ENCODE results near the gene HTT-AS.

DNA sequence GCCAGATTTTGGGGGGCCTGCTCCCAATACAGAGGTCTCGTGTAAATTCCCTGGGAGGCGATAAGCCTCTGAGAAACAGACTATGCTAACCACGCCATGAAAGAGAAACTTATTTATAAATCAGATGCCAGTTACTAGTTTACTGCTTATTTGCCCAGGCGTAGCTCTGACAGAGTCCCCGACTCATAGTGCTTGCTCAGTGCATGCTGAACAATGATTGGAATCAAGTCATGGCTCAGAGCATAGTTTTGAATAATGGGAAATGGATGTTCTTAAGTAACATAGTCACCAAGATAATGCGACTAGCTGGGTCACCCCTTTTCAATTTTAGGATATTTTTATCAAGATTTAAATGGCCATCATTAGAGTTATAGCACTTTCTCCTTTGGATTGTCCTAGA, 40.0 kb upstream of the HTT-AS start:
- TF ChIP-seq, protein P1, sequence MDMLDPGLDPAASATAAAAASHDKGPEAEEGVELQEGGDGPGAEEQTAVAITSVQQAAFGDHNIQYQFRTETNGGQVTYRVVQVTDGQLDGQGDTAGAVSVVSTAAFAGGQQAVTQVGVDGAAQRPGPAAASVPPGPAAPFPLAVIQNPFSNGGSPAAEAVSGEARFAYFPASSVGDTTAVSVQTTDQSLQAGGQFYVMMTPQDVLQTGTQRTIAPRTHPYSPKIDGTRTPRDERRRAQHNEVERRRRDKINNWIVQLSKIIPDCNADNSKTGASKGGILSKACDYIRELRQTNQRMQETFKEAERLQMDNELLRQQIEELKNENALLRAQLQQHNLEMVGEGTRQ (IDR thresholded peaks at IDR 0.05; ENCODE audit: low read depth, low read length), result no peak
- TF ChIP-seq, protein P1 (CRISPR knock-in tag; IDR thresholded peaks at IDR 0.05; ENCODE audit: borderline replicate concordance), result no peak
- TF ChIP-seq ARNT2 (CRISPR knock-in tag; IDR thresholded peaks at IDR 0.05; ENCODE audit: low read depth) (no peak), ZNF670 (CRISPR knock-in tag; IDR thresholded peaks at IDR 0.05; ENCODE audit: borderline replicate concordance) (no peak), PHF20 (CRISPR knock-in tag; IDR thresholded peaks at IDR 0.05) (no peak), ARID2 (CRISPR knock-in tag; IDR thresholded peaks at IDR 0.05; ENCODE audit: borderline replicate concordance) (no peak), ZBTB7A (CRISPR knock-in tag; IDR thresholded peaks at IDR 0.05) (no peak), NCOA2 (CRISPR knock-in tag; IDR thresholded peaks at IDR 0.05) (no peak), POLR2A (IDR thresholded peaks at IDR 0.05; ENCODE audit: insufficient read depth in 1 of 2, low read depth in 2 of 2, low read length in 2 of 2) (no peak), CHD2 (IDR thresholded peaks at IDR 0.05; ENCODE audit: low read depth, low read length) (no peak), GABPB1 (CRISPR knock-in tag; IDR thresholded peaks at IDR 0.05) (no peak), SIN3B (IDR thresholded peaks at IDR 0.05; ENCODE audit: low read length) (no peak)
- TF ChIP-seq, protein P2, sequence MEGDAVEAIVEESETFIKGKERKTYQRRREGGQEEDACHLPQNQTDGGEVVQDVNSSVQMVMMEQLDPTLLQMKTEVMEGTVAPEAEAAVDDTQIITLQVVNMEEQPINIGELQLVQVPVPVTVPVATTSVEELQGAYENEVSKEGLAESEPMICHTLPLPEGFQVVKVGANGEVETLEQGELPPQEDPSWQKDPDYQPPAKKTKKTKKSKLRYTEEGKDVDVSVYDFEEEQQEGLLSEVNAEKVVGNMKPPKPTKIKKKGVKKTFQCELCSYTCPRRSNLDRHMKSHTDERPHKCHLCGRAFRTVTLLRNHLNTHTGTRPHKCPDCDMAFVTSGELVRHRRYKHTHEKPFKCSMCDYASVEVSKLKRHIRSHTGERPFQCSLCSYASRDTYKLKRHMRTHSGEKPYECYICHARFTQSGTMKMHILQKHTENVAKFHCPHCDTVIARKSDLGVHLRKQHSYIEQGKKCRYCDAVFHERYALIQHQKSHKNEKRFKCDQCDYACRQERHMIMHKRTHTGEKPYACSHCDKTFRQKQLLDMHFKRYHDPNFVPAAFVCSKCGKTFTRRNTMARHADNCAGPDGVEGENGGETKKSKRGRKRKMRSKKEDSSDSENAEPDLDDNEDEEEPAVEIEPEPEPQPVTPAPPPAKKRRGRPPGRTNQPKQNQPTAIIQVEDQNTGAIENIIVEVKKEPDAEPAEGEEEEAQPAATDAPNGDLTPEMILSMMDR (CRISPR knock-in tag; IDR thresholded peaks at IDR 0.05), result no peak
- TF ChIP-seq, protein P3, sequence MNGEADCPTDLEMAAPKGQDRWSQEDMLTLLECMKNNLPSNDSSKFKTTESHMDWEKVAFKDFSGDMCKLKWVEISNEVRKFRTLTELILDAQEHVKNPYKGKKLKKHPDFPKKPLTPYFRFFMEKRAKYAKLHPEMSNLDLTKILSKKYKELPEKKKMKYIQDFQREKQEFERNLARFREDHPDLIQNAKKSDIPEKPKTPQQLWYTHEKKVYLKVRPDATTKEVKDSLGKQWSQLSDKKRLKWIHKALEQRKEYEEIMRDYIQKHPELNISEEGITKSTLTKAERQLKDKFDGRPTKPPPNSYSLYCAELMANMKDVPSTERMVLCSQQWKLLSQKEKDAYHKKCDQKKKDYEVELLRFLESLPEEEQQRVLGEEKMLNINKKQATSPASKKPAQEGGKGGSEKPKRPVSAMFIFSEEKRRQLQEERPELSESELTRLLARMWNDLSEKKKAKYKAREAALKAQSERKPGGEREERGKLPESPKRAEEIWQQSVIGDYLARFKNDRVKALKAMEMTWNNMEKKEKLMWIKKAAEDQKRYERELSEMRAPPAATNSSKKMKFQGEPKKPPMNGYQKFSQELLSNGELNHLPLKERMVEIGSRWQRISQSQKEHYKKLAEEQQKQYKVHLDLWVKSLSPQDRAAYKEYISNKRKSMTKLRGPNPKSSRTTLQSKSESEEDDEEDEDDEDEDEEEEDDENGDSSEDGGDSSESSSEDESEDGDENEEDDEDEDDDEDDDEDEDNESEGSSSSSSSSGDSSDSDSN (CRISPR knock-in tag; IDR thresholded peaks at IDR 0.05), result no peak
